Activated T-cell treated with anti-CD3 and anti-CD28 coated beads, Interleukin-2, amount 50 U/mL, for 4 hours (primary cell): ENCODE measurements around the gene STAT1. TPM values are rescaled to one million over a fixed set of nuclear protein-coding genes. Genes with fewer than 3 reads are reported as not detected.

Experiments used
- ATAC-seq, 2 donors: fragments of 200-7000 bp; cut with Tn5 transposase; one replicate each; pipeline ENCODE4 v1.10.0; 2021
- DNase-seq: peaks from one replicate; pipeline ENCODE4 v3.0.0-alpha.2; 2020
- H3K27me3 Mint-ChIP-seq: one replicate; pipeline ENCODE4 v1.8.0; 2021; ENCODE audit warnings: low read depth, mixed read lengths
- H3K36me3 Mint-ChIP-seq: one replicate; pipeline ENCODE4 v1.8.0; 2022; ENCODE audit warnings: mixed read lengths; ENCODE audit not compliant: insufficient read depth
- H3K4me1 Mint-ChIP-seq: one replicate; pipeline ENCODE4 v1.8.0; 2021; ENCODE audit warnings: low read depth, mixed read lengths
- H3K4me3 Mint-ChIP-seq: one replicate; pipeline ENCODE4 v1.8.0; 2021; ENCODE audit warnings: mild to moderate bottlenecking, moderate library complexity, mixed read lengths
- H3K9me3 Mint-ChIP-seq: one replicate; pipeline ENCODE4 v1.8.0; 2021; ENCODE audit warnings: mixed read lengths
- total RNA-seq, 3 donors: library from RNA; stranded (reverse); gene quantifications; one replicate each; pipeline ENCODE4 v1.2.1, GENCODE V29; 2021

Gene STAT1
- 100 to 1,000 TPM; 222 to 278 (median 268) TPM for total RNA-seq

GRCh38 chr2:191013932-191014652 lies at the start of gene STAT1:
STAT1 (minus strand) TSS chr2:191014171; CDS start chr2:191010003, 4,168 bp downstream.
- DNase-seq (peak; percentile 98), ATAC-seq (peak; percentile 86 to 87)
- peaks cover 20% of the 10 kb centered on the region for H3K36me3 Mint-ChIP-seq
- no peak within 1 kb of the TSS for H3K4me3 Mint-ChIP-seq
- H3K4me1 Mint-ChIP-seq, result peaks cover 44% of the 10 kb centered on the region
- peaks cover 5% of the 10 kb centered on the region for H3K9me3 Mint-ChIP-seq
- no peaks in the 10 kb centered on the region for H3K27me3 Mint-ChIP-seq

GRCh38 chr2:191063584-191063983 lies 49.6 kb upstream of the STAT1 start:
- Mint-ChIP-seq H3K36me3 (peaks cover 49% of the 10 kb centered on the region), H3K9me3 (no peaks in the 10 kb centered on the region), H3K4me3 (peak overlapping the region; percentile 12), H3K27me3 (no peaks in the 10 kb centered on the region), H3K4me1 (peaks cover 76% of the 10 kb centered on the region)
- ATAC-seq, result no peak
- DNase-seq, result no peak

GRCh38 chr2:191061381-191061980 lies 47.5 kb upstream of the STAT1 start:
- H3K9me3 Mint-ChIP-seq, result no peaks in the 10 kb centered on the region
- H3K4me1 Mint-ChIP-seq, result peaks cover 69% of the 10 kb centered on the region
- ATAC-seq, result peak; percentile 42 to 55
- H3K27me3 Mint-ChIP-seq, result no peaks in the 10 kb centered on the region
- H3K36me3 Mint-ChIP-seq, result peaks cover 50% of the 10 kb centered on the region
- no peak for DNase-seq
- H3K4me3 Mint-ChIP-seq, result peak overlapping the region; percentile 14

- H3K36me3 Mint-ChIP-seq, result peaks cover 48% of the 10 kb centered on the region
- no peaks in the 10 kb centered on the region for H3K27me3 Mint-ChIP-seq
- peaks cover 65% of the 10 kb centered on the region for H3K4me1 Mint-ChIP-seq
- H3K4me3 Mint-ChIP-seq, result no peak overlapping the region
- ATAC-seq (peak; percentile 66 to 68), DNase-seq (no peak)
- H3K9me3 Mint-ChIP-seq, result no peaks in the 10 kb centered on the region
Measured at GRCh38 chr2:191059308-191059707, 45.3 kb upstream of the STAT1 start.

- no peaks in the 10 kb centered on the region for H3K9me3 Mint-ChIP-seq
- H3K36me3 Mint-ChIP-seq, result peaks cover 26% of the 10 kb centered on the region
- ATAC-seq (peak; percentile 48 to 54), DNase-seq (no peak)
- no peaks in the 10 kb centered on the region for H3K27me3 Mint-ChIP-seq
- no peak overlapping the region for H3K4me3 Mint-ChIP-seq
- H3K4me1 Mint-ChIP-seq, result peaks cover 39% of the 10 kb centered on the region
Measured at GRCh38 chr2:191056228-191056627, 42.3 kb upstream of the STAT1 start.

- Mint-ChIP-seq H3K27me3 (no peaks in the 10 kb centered on the region), H3K9me3 (no peaks in the 10 kb centered on the region), H3K4me3 (no peak overlapping the region), H3K36me3 (peaks cover 15% of the 10 kb centered on the region), H3K4me1 (peaks cover 22% of the 10 kb centered on the region)
- DNase-seq (no peak), ATAC-seq (no peak)
Measured at GRCh38 chr2:191053256-191053655, 39.3 kb upstream of the STAT1 start.

- H3K27me3 Mint-ChIP-seq, result no peaks in the 10 kb centered on the region
- DNase-seq (no peak), ATAC-seq (peak; percentile 58 to 62)
- H3K9me3 Mint-ChIP-seq, result no peaks in the 10 kb centered on the region
- no peak overlapping the region for H3K4me3 Mint-ChIP-seq
- peaks cover 18% of the 10 kb centered on the region for H3K4me1 Mint-ChIP-seq
- peaks cover 20% of the 10 kb centered on the region for H3K36me3 Mint-ChIP-seq
Measured at GRCh38 chr2:191051825-191052778, 38.1 kb upstream of the STAT1 start.

GRCh38 chr2:191051177-191051576 lies 37.2 kb upstream of the STAT1 start:
- Mint-ChIP-seq H3K27me3 (no peaks in the 10 kb centered on the region), H3K36me3 (peaks cover 20% of the 10 kb centered on the region), H3K9me3 (no peaks in the 10 kb centered on the region), H3K4me1 (peaks cover 8% of the 10 kb centered on the region), H3K4me3 (no peak overlapping the region)
- peak; percentile 41 to 68 for ATAC-seq
- no peak for DNase-seq

GRCh38 chr2:191050640-191050987 lies 36.6 kb upstream of the STAT1 start:
- no peaks in the 10 kb centered on the region for H3K9me3 Mint-ChIP-seq
- H3K36me3 Mint-ChIP-seq, result peaks cover 24% of the 10 kb centered on the region
- no peak for DNase-seq

GRCh38 chr2:191049728-191050639 lies 36.0 kb upstream of the STAT1 start:
- DNase-seq, result no peak
- peaks cover 6% of the 10 kb centered on the region for H3K4me1 Mint-ChIP-seq

More at GRCh38 chr2:191050640-191050987, 36.6 kb upstream of the STAT1 start:
- H3K4me3 Mint-ChIP-seq, result no peak overlapping the region
- no peak for ATAC-seq
- no peaks in the 10 kb centered on the region for H3K27me3 Mint-ChIP-seq
- peaks cover 6% of the 10 kb centered on the region for H3K4me1 Mint-ChIP-seq

GRCh38 chr2:191048073-191048472 lies 34.1 kb upstream of the STAT1 start:
- ATAC-seq (no peak), DNase-seq (no peak)
- Mint-ChIP-seq H3K9me3 (peaks cover 3% of the 10 kb centered on the region), H3K36me3 (peaks cover 23% of the 10 kb centered on the region), H3K27me3 (no peaks in the 10 kb centered on the region), H3K4me3 (no peak overlapping the region), H3K4me1 (peaks cover 5% of the 10 kb centered on the region)

More at GRCh38 chr2:191049728-191050639, 36.0 kb upstream of the STAT1 start:
- Mint-ChIP-seq H3K27me3 (no peaks in the 10 kb centered on the region), H3K9me3 (no peaks in the 10 kb centered on the region), H3K4me3 (no peak overlapping the region), H3K36me3 (peaks cover 24% of the 10 kb centered on the region)
- no peak for ATAC-seq

DNA sequence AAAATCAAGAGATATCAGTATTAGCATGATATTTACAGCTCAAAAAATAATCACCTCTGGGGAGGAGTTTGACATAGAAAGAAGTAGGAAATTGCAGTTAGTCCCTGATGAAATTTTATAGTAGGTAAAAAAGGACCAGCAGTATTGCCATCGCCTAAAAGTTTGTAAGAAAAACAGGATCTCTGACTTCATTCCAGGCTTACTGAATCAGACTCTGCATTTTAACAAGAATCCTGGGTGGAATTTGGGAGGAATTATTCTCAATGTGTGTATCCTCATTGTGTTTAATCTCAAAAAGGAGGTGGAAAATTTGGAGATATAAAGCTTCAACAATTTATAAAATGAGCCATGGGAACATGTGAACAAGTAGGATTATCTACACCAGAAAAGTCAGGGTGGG lies 31.2 kb upstream of the STAT1 start:
- Mint-ChIP-seq H3K27me3 (no peaks in the 10 kb centered on the region), H3K4me1 (peaks cover 15% of the 10 kb centered on the region), H3K4me3 (no peak overlapping the region), H3K9me3 (peaks cover 3% of the 10 kb centered on the region), H3K36me3 (peaks cover 20% of the 10 kb centered on the region)
- ATAC-seq (no peak), DNase-seq (no peak)

- Mint-ChIP-seq H3K36me3 (peaks cover 29% of the 10 kb centered on the region), H3K9me3 (peaks cover 3% of the 10 kb centered on the region)
Measured at GRCh38 chr2:191043438-191043837, 29.5 kb upstream of the STAT1 start.

More at GRCh38 chr2:191043438-191043837, 29.5 kb upstream of the STAT1 start:
- ATAC-seq (no peak), DNase-seq (no peak)
- Mint-ChIP-seq H3K4me3 (no peak overlapping the region), H3K27me3 (no peaks in the 10 kb centered on the region), H3K4me1 (peaks cover 32% of the 10 kb centered on the region)
